Activated CD8-positive, alpha-beta memory T cell treated with anti-CD3 and anti-CD28 coated beads for 24 hours (primary cell): ENCODE data around the gene KCNH2.
"Not testable (repeated sequence)": the region's sequence is repeated elsewhere in the genome, so short reads cannot be mapped to it uniquely, and the experiment has no call there.

Experiments
- DNase-seq: peaks from one replicate; pipeline ENCODE4 v3.0.0-alpha.2; 2020

Gene KCNH2

DNA sequence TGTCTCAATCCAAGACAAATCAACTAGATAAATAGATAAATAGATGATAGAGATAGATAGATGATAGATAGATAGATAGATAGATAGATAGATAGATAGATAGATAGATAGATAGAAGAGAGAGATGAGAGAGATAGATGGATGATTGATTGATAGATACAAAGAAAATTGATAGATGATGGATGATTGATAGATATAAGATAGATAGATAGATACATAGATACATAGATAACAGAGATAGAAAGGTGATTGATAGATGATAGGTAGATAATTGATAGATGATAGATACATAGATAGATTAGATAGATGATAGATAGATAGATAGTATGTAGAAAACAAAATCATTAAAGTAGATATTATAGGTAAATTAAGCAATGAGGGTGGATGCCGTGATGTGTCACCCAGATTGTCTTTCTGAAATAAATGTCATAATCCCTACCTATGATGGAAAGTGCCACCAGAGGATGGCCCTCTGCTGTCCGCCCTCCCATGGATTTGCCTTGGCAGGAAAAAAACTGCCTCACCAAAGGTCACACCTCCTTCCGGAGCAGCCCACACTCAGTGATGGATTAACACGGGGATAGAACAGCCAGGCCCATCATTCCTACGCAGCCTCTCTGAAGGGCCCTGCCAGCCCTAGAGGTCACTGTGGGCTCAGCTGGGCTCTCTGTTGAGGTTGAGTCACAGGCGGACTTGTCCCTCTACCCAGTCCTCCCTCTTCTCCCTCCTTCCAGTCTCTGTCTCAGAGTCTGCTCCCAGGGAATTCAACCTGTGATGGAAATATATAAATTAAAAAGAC, 50.8 kb downstream of the KCNH2 start:
- DNase-seq: peak; percentile 47

DNA sequence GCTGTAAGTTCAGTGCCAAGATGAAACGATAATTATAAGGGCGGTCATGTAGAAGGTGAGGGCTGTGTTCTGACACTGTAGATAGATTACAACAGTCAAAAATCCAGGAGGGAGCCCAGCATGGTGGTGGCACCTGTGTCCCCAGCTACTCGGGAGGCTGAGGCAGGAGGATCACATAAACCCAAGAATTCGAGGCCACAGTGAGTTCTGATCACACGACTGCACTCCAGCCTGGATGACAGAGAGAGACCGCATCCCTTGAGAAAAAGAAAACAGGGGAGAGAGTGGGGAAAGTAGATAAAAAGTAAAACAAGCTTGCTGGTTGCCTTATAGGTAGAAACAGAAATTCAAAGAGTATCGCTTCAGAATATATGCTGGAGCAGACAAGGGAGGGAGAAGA, 52.1 kb downstream of the KCNH2 start:
- no peak for DNase-seq

DNA sequence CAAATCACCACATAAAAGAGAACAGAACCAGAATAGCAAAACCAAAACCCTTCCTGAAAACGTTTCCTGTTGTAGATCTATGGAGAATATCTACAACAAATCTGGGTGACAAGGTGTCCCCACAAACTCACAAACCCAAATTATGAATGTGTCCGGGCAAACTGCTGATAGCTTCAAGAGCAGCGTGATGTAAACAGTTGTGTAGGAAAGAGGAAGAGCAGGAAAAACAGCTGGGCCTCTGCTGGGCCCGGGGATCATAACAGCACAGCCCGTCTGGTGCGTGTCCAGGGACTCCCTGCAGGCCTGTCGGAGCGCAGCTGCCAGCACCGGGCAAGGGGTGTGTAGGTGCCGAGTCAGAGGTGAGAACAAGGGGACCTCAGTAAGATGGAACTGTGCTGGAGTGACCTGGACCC, 53.7 kb downstream of the KCNH2 start:
- DNase-seq: peak; percentile 50

DNA sequence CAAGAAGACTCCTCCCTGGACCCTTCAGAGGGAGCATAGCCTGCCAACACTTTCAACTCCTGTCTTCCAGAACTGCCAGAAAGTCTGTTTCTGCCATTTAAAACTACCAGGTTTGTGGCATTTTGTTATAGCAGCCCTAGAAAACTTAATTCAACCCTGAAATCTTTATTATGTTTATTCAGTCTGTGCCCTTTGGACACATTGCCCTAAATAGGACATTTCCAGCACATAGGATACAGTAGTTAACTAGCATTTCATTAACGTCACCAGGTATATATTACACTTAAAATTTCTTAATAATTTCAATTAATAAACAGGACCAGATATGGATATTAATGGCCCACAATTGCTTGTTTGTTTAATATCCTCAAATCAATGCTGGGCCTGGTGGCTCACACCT, 54.3 kb downstream of the KCNH2 start:
- DNase-seq: no peak

DNA sequence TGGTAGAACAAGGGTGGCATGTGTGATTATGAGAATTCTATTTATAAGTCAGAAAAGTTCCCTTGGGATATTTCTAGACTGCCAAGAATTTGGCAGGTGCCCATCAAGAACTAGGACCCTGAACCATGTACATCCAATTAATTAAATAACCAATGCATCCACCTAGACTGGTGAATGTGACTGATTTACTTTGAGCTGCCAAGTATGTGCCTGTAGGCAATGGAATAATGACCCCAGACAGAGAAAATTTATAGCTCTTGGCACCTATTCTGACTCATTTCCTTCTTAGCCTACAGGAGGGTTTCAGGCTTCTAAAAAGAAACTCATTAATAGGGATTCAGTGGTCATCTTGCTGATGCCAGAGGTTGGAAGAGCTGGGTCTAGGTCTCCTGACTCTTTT, 54.9 kb downstream of the KCNH2 start:
- DNase-seq: no peak

DNA sequence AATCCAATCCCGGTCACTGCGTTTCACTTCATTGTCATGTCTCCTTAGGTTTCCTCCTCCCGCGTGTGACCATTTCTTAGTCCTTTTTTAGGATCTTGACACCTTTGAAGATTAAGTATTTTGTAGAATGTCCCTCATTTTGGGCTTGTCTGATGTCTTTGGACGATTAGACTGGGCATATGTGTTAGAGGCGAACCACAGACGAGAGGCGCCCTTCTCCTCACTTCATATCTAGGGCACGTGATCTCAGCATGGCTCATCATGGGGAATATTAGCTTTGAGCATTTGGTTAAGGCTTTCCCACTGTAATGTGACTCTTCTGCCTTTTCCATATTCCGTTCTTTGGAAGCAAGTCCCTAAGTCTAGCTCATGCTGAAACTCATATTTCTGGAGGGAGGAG, 59.0 kb downstream of the KCNH2 start:
- no peak for DNase-seq

DNA sequence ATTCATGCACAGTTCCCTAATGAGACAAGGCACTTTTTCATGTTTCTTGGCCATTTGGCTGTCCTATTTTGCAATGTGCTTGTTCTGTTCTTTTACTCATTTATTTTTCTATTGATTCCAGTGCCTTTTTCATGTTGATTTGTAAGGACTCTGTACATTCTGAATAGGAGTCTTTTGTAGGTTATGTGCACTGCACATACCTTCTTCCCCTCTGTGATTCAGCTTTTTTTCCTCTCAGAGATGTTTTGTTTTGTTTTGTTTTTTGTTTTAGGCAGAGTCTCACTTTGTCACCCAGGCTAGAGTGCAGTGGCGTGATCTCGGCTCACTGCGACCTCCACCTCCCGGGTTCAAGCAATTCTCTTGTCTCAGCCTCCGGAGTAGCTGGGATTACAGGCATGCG, 59.7 kb downstream of the KCNH2 start:
- no peak for DNase-seq

DNA sequence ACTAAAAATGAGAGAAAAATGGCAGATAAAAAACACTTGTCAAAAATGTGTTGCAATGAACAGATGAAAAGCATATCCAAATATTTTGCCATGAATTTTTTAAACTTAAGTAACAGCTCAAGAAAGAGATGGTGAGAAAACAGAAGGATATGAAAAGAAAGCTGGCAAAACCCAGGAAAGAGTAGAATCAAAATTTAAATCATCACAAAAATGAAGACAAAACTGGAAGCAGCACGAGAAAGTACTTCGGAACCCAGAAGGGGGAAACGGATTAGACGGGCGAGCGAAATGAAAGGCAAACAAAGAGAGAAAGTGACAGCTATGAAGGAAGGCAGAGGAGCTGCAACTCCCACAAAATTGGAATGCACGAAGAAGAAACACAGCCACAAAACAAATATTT, 60.2 kb downstream of the KCNH2 start:
- no peak for DNase-seq

DNA sequence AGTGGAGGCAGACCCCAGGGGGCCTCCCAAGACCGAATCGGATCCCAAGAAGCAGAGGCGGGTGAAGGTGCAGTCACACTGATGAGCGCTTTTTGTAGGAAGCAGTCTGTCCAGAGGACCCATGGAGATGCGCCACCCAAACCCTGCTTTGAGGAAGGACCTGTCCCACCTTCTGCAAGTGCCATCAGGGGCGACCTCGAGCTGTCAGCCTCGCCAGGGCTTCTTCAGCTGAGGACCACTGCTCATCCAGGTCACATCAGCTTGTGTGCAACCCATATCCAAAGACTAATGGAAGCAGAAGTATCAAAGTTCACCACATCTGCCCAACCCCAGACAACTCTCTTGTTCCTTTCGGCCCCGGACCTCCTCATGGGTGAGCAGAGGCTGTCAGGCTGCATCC, 61.5 kb downstream of the KCNH2 start:
- peak; percentile 33 for DNase-seq

DNA sequence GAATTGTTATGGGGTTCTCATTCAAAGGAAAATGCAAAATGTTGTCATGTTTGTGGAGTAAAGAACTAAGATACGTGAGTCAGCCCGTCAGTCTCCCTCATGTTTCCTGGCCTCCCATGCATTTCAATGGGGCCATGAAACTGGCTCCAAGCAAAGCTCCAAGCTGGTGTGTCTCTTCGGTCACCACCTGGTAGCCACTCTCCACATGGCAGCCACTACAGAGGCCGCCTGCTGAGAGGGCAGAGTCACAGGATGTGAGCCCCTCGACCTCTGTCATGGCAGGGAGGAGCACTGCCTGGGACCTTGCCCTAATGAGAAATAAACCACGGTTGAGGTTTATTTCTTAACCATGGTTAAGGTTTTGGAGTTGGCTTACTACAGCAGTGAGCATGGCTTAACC, 63.2 kb downstream of the KCNH2 start:
- no peak for DNase-seq

DNA sequence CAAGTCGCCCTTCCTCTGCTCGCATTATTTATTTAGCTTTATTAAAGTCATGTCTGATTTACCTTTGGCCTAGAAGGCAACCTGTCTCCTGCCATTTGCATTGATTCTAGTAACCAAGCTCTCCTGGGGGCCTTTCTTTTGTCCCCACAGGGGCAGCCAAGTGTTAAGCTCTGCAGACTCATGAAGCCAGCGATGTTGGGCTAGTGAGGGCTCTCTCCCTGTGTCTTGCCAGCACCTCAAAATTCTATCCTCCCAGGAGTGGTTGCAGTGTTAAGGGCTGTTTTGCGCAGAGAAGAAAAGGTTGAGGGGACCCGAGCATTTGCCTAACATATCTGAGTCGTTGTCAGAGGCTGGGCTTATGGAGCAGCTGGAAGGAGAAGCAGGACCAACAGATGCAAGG, 63.9 kb downstream of the KCNH2 start:
- no peak for DNase-seq

DNA sequence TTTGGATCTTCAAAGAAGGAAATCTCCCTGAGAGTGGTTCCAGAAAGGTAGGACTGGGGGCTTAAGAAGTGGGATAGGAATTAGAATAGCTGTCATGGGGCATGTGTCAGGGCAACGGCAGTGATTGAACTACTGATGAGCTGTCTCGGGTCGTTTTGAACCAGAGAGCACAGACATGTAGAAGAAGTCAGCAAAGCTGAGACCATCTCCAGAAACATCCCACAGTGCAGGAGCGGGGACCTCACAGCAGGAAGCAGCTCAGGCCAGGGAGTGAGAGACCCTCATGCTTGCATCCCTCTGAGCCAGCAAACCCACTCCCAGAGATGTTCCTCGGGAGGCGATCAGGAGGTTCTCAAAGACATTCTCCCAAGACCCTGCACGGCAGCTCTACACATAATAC, 65.7 kb downstream of the KCNH2 start:
- no peak for DNase-seq

DNA sequence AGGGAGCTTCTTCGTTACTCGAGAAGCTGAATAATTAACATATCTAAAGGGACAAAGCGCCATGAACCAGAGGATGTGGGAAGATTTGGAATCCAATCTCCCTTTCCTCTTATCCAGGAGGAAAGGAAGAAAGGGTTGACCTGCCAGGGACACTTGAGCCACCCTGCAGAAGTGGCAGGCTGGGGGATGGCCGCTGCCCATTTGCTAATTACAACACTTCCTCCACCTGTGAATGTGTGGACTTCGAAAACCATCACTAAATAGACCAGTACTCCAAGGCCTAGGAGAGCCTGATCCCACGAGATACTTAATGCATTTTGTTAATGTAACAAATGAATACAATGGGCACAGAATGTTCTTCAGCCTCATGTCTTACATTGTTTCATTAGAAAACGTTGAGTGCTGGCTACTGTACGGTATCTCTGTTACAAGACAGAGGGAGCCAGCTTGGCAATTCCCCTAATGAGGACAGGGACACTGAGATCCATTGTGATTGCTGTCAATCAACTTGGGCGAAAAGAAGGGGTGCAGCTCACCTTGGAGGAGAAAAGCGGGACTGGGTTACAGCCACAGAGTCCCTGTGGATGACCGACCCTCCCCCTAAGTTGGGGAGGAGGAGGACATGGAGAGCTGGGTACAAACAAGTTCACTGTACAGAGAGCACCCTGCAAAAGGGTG, 66.4 kb downstream of the KCNH2 start:
- DNase-seq: no peak

DNA sequence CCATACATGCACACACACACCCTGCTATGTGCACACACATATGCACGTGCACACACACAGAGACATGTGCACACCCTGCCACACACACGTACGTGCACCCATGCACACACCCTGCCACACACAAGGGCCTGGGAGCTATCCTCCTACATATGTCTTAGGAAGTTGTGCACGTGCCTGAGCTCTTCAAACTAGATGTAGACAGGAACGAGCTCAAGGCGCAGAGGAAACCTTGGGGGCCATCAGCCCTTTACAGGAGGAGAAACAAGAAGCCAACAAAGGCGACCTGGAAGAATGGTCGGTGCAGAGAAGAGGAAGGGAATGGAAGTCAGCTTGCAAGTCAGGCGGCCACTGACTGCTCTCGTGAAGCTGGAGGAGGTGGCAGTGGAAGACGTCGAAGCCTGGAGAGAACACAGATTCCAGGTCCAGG, 67.1 kb downstream of the KCNH2 start:
- no peak for DNase-seq

DNA sequence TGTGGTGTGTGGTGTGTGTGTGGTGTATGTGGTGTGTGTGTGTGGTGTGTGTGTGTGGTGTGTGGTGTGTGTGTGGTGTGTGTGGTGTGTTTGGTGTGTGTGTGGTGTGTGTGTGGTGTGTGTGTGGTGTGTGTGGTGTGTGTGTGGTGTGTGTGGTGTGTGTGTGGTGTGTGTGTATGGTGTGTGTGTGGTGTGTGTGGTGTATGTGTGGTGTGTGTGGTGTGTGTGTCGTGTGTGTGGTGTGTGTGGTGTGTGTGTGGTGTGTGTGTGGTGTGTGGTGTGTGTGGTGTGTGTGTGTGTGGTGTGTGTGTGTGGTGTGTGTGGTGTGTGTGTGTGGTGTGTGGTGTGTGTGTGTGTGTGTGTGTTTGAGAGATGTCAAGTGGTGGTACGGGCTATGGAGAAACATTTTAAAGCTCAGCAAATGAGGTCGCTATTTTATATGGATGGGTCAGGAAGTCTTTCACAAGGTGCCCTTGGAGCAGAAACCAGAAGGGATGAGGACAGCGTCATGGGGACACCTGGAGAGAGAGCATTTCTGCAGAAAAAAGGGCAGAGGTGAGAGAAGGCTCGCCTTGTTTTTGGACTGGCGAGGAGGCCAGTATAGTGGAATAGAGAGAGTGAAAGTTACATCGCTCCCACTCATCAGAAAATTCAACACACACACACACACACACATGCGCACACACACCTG, 67.7 kb downstream of the KCNH2 start:
- DNase-seq: not testable (repeated sequence)

DNA sequence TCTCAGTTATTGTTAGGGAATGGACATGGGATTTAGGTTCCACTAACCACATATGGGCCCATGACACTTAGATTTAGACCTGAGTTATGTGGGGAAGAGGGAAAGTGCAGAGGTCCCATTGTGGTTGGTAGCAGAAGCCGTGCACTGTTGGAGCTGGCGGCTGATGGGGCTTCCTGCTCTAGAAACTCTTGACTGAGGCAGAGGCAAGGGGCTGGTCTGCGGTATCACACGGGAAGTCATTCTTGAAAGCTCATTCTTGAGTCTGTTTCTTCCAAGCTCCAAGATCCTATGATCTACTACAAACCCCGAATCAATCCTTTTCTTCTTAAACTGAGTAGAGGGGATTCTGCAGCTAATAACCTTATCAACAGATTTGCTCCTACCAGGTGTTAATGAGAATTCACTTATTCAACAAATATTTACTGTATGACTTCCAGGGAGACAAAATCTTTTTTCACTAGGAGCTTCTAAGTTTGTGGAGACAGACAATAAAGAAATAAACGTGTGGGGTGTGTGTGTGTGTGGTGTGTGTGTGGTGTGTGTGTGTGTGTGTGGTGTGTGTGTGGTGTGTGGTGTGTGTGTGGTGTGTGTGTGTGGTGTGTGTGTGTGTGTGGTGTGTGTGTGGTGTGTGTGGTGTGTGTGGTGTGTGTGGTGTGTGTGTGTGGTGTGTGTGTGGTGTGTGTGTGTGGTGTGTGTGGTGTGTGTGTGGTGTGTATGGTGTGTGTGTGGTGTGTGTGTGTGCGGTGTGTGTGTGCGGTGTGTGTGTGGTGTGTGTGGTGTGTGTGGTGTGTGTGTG, 68.7 kb downstream of the KCNH2 start:
- no peak for DNase-seq

DNA sequence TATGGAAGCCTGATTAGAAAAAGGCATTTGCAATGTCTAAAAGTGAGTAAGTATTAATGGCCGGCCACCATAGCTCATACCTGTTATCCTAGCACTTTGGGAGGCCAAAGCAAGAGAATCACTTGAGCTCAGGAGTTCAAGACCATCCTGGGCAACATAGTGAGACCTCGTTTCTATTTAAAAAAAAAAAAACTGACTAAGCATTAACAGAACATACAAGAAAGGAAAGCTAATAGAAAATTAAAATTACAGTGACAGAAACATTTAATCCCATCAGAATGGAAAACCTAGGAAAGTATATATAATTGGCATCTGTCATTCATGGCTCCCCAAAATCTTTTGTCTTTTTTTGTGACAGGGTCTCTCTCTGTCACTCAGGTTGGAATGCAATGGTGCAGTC, 69.9 kb downstream of the KCNH2 start:
- no peak for DNase-seq

DNA sequence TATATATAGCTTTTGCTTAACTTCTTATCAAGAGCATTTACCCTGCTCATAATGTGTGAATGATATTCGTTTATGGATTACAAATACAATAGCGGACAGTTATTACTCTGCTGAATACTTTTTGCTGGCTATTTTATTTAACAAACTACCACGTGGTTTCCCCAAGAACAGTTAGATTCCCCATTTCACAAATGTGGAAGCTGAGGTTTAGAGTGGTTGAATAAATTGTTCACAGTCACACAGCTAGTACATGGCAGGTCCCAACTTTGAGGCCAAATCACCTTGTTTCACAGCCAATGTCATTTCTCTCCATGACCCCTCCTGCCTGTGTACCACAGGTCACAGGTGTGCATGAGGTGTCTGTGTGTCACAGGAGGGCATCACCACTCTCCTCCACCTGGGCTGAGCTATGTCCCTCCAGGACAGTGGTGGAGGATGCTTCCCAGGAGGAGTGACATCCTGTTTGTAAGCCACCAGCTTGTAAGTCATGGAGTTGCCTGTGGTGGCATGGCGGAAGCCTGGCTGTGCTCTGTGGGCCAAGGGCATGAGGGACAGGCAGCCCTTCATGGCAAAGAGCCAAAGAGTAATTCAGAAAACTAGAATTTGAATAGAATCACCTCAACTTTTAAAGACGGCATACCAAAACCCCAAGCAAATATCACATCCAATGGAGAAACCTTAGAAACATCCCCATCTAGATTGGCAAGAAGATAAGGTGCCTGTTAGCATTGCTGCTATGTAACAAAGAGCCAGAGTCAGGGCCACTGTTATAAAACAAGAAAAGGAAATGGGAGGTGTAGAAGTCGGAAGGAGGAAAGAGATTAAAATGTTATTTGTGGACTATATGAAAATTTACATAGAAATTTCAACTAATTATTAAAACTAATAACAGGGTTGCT, 73.9 kb downstream of the KCNH2 start:
- no peak for DNase-seq

DNA sequence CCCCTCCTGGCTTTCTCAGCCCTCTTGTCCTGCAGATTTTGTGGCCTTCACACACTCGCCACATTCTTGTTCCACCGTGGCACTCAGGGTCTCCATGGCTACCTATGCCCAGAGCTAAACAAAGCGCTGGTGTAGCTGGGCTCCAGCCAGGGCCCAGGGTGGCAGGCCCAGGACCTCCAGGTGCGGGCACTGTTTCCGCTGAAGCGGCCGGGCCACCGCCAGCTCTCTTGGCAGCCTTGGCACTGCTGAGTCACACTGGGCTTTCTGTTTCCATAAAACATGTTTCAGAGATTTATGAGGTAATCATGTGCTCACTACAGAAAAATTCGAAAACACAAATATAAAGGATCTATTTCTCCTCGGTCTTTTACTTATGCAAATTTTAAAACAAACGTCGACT, 74.5 kb downstream of the KCNH2 start:
- DNase-seq: no peak

DNA sequence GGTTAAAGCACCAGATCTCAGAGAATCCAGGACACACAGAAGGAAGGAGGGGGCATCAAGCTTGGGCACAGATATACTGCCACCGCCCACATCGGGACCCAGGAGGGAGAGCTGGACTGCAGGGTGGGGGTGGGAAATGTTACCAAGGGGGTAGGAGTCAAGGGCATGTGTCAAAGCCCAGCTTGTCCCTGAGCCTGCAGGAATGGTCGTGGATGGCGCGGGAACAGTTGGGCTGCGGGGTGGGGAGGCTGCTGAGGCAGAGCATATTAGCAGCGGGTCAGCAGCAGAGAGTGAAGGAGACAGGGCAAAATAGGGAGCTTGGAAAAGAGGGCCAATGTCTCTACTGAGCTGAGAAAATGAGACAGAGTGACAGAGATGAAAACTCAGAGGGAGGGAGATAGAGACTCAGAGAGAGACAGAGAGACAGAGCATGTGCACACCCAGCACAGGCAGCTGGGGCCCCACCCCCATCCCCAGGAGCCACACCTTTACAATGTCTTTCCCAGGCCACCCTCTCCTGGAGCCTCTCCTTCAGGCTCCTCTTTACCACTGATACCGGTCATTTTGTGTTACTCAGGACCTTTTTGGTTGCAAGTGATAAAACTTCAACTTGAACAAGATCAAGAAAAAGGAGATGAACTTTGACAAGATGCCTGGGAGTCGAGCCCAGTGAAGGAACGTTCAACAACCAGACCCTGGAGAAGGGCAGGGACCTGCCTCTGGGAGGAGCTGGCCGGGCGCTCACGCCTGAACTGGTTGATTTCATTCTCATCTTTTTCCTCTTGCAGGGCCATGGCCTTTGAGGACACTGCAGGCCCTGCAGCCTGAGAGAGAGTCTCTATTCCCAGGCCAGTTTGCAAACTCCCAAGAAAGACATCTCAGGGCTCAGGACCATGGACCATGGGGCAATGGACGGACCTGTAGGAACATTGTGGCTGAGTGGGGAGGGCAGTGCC, 75.8 kb downstream of the KCNH2 start:
- no peak for DNase-seq
